ENCODE measurements around the gene NOX5. TPM values are rescaled to one million over a fixed set of nuclear protein-coding genes. Genes with fewer than 3 reads are reported as not detected.

The NOX5 gene
- polyA plus RNA-seq, 1 donor from 2014 or later = not detected

GRCh38 chr15:69099941-69100340 lies 85.4 kb downstream of the NOX5 start:
- Histone ChIP-seq H3K9me2 (ENCODE audit: insufficient read depth, low read length) (no peaks in the 10 kb centered on the region), H3K36me3 (ENCODE audit: insufficient read depth, low read length) (no peaks in the 10 kb centered on the region), H3K4me2 (ENCODE audit: low read length) (no peak overlapping the region), H3K9me3 (ENCODE audit: low read length) (no peaks in the 10 kb centered on the region), H2AFZ (ENCODE audit: low read depth, low read length) (no peak overlapping the region), H3K9ac (ENCODE audit: low read length) (no peak overlapping the region), H3K27me3 (ENCODE audit: insufficient read depth, low read depth, low read length) (no peaks in the 10 kb centered on the region), H3K79me2 (replicated peaks; ENCODE audit: insufficient read depth, low read length) (no peaks in the 10 kb centered on the region), H3F3A (ENCODE audit: insufficient read depth, low read length, poor library complexity, severe bottlenecking) (no peaks in the 10 kb centered on the region), H4K20me1 (ENCODE audit: insufficient read depth) (no peaks in the 10 kb centered on the region), H3K27ac (ENCODE audit: low read length) (no peak overlapping the region), H3K4me3 (ENCODE audit: low read length) (no peak overlapping the region)
- TF ChIP-seq POLR2AphosphoS5 (IDR thresholded peaks at IDR 0.05) (no peak), REST (IDR thresholded peaks at IDR 0.05; ENCODE audit: borderline replicate concordance) (no peak)

- Histone ChIP-seq H3K79me2 (replicated peaks; ENCODE audit: insufficient read depth, low read length) (no peaks in the 10 kb centered on the region), H3K9me2 (ENCODE audit: insufficient read depth, low read length) (no peaks in the 10 kb centered on the region), H3K27me3 (ENCODE audit: insufficient read depth, low read depth, low read length) (no peaks in the 10 kb centered on the region), H3K4me2 (ENCODE audit: low read length) (no peak overlapping the region), H3K9ac (ENCODE audit: low read length) (no peak overlapping the region), H3K36me3 (ENCODE audit: insufficient read depth, low read length) (no peaks in the 10 kb centered on the region), H3K27ac (ENCODE audit: low read length) (no peak overlapping the region), H3F3A (ENCODE audit: insufficient read depth, low read length, poor library complexity, severe bottlenecking) (no peaks in the 10 kb centered on the region), H2AFZ (ENCODE audit: low read depth, low read length) (no peak overlapping the region), H4K20me1 (ENCODE audit: insufficient read depth) (no peaks in the 10 kb centered on the region), H3K4me3 (ENCODE audit: low read length) (no peak overlapping the region), H3K9me3 (ENCODE audit: low read length) (no peaks in the 10 kb centered on the region)
- TF ChIP-seq MXI1 (conservative IDR thresholded peaks at IDR 0.05; ENCODE audit: poor library complexity, severe bottlenecking) (no peak), TAF1 (IDR thresholded peaks at IDR 0.05; ENCODE audit: low read depth) (no peak), EZH2 (IDR thresholded peaks at IDR 0.05; ENCODE audit: borderline replicate concordance, insufficient read depth, low read length, poor library complexity, severe bottlenecking) (no peak), RAD21 (conservative IDR thresholded peaks at IDR 0.05) (no peak), CTCF (IDR thresholded peaks at IDR 0.05; ENCODE audit: poor library complexity, severe bottlenecking) (no peak), POLR2AphosphoS5 (IDR thresholded peaks at IDR 0.05) (no peak), EP300 (conservative IDR thresholded peaks at IDR 0.05; ENCODE audit: poor library complexity, severe bottlenecking) (no peak), SMC3 (conservative IDR thresholded peaks at IDR 0.05; ENCODE audit: poor library complexity) (no peak), REST (IDR thresholded peaks at IDR 0.05; ENCODE audit: borderline replicate concordance) (no peak)
Observed at GRCh38 chr15:69100821-69101220, 86.3 kb downstream of the NOX5 start.
